ENCODE results near the gene FAM216A.
A peak's percentile ranks its signal among the peaks of the same experiment; 100 is the strongest.
"Not testable (repeated sequence)": the region's sequence is repeated elsewhere in the genome, so short reads cannot be mapped to it uniquely, and the experiment has no call there.

The FAM216A gene

GRCh38 chr12:110468214-110469048, at the start of gene FAM216A, which contains the start of gene GPN3:
TSS of gene FAM216A (plus strand) at chr12:110468845. CDS start at chr12:110468876, 31 bp downstream.
TSS of gene GPN3 (minus strand) at chr12:110468257. CDS start at chr12:110468203, 54 bp downstream.
- peak; percentile 94 for DNase-seq

GRCh38 chr12:110420644-110421043, 48.0 kb upstream of the FAM216A start:
- not testable (repeated sequence) for DNase-seq

DNA sequence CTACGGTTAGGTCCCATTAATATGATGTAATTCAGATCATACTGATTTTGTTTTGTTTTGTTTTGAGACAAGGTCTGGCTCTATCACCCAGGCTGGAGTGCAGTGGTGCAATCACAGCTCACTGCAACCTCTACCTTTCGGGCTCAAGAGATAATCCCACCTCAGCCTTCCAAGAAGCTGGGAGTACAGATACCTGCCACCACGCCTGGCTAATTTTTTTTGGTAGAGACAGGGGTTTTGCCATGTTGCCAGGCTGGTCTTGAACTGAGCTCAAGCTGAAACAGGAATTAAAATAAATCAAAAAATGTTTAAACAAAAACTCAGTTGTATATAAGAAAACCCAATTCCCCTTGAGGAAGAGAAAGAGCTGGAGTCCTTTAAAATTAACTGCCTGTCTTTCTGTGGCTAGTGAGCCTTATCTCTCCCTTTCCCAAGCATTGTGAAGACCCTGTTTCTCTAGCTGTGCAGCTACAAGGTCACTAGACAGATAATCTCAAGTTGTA, 47.4 kb upstream of the FAM216A start:
- no peak for DNase-seq

DNA sequence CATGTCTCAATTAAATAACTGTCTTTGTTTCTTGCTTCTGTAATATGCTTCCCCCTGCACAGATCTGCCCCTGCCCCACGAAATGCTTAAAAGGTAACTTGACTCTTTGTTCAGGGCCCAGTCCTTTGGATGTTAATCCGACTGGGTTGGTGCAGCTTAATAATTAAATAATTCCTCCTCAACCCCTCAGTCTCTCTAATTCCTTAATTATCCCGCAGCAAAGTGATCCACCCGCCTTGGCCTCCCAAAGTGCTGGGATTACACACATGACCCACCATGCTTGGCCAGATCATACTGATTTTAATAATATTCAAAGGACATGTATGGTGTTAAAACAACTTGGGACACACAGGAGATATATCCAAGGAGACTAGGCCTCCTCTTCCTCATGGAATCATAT, 46.9 kb upstream of the FAM216A start:
- DNase-seq, result no peak

DNA sequence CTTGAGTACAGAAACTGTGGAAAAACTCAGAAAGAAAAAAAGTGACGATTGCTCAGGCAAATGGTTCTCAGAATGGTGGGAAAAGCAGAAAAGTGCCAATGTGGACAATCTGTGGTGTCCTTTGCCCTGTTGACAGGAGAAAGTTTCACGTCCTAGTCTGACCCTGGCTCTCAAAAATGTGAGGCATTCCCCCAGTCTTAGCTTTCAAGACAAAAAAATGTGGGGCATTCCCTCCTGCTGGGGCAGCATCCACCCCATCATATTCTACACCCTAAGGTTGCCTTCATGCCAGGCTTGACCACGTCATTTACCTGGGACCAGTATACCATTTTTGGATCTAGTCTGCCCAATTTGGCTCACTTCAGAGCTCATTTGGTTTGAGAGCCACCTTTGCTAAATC, 44.4 kb upstream of the FAM216A start:
- no peak for DNase-seq

DNA sequence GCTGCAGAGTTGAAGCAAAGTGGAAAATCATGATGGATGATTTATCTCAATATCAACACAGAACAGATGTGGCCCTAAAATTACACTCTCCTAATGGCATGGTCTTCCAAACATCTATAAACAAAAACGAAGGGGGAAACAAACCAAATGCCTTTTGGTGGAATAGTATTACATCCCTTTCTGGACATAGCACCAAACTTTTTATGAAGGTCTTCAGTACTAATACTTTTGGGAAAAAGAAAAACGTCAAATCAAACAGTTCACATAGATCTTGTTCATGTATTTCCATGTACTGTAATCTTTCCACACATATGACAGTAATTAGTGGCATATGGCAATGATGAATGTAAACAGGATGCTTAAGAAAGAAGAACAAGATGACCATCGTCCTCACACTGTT, 42.2 kb upstream of the FAM216A start:
- no peak for DNase-seq

DNA sequence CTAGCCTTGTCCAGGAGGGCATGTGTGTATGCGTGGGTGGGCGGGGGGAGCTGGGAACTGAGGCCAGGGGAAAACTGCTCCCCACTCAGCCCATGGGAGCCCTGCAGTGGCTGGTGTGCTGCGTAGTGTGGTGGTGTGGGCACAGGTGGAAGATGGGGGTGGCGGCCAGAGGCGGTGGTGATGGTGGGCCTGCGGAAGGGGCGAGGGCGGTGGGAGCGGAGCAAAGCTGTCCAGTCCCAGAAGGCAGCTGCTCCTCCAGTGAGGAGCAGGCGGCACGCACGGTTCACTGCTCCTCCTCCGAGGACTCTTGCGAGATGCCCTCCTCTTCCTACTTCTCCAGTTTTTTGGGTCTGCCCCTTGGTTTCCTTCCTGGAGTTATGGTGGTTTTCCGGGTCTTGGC, 39.0 kb upstream of the FAM216A start:
- DNase-seq, result not testable (repeated sequence)

DNA sequence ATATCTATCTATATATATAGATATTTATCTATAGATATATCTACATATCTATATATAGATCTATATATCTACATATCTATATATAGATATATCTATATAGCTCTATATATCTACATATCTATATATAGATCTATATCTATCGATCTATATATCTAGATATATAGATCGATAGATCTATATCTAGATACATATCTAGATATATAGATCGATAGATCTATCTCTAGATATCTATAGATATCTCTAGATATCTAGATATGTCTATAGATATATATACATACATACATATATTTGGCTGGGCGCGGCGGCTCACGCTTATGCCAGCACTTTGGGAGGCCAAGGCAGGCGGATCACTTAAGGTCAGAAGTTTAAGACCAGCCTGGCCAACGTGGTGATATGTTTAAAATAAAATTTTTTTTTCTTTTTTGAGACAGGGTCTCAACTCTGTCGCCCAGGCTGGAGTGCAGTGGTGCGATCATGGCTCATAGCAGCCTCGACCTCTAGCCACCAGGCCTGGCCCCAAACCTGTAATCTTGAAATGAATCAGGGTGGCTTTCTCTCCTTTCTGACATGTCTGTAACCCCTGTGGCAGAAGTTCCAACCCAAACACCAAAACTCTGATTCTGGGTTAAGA, 36.6 kb upstream of the FAM216A start:
- DNase-seq, result no peak

- no peak for DNase-seq
Observed at GRCh38 chr12:110436231-110436630, 32.4 kb upstream of the FAM216A start.

- no peak for DNase-seq
Observed at GRCh38 chr12:110444455-110444854, 24.2 kb upstream of the FAM216A start.

GRCh38 chr12:110449799-110450497, 18.7 kb upstream of the FAM216A start, which contains the start of gene ARPC3:
TSS of gene ARPC3 (minus strand) at chr12:110450337. CDS start at chr12:110450260, 77 bp downstream.
- DNase-seq, result peak; percentile 94

GRCh38 chr12:110451263-110451662, 17.4 kb upstream of the FAM216A start:
- no peak for DNase-seq

DNA sequence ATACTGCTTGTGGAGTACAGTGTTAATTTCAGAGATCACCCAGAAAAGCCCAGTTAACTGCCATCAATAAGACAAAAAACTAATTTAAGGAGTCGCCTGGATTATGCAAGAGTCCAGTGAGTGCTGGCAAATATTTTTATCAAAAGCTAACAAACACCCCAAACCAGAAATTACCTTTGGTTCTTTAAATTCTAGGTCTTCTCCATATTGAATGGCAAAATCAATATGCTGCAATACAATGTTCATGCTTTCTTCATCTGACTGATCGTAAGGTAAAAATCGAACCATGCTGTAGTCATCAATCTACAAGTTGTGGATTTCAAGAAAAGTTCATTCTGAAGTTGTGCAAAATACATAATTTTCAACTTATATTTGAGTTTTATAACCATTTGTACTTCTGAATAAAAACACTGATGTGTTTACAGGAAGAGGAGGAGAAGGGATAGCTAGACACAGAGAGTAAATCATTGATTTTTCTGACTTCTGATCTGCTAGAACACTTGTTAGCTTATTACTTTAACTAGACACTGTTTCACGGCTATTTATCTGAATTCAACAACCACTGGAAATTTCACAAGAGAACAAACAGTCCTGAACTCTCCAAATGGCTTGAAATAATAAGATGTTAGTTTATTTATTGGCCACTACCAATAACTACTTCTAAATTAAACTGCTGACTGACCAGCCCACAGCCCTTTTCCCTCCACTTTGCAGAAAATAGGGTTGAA, 14.9 kb upstream of the FAM216A start:
- DNase-seq, result no peak

- no peak for DNase-seq
Observed at GRCh38 chr12:110458756-110459155, 9.9 kb upstream of the FAM216A start.

GRCh38 chr12:110461189-110461588, 7.5 kb upstream of the FAM216A start:
- not testable (repeated sequence) for DNase-seq

DNA sequence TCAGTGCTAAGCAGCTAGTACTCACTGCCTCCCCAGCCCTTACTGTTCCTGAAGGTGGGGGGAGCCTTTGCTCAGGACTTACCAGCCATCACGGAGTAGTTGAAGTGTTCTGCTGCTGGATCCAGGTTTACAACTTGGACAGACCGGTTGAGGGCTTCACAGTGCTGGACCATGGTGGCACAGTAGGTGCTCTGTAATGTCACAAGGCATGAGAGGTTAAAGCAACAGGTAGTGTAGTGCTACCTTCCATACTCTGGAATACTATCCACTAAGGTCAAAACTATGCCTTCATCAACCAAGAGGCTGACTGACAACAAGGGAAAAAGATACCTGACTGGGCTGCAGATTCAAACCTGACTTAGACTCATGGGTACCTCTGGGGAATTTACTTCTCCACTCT, 3.6 kb upstream of the FAM216A start:
- no peak for DNase-seq

- DNase-seq, result not testable (repeated sequence)
Observed at GRCh38 chr12:110465765-110466164, 2.9 kb upstream of the FAM216A start.

DNA sequence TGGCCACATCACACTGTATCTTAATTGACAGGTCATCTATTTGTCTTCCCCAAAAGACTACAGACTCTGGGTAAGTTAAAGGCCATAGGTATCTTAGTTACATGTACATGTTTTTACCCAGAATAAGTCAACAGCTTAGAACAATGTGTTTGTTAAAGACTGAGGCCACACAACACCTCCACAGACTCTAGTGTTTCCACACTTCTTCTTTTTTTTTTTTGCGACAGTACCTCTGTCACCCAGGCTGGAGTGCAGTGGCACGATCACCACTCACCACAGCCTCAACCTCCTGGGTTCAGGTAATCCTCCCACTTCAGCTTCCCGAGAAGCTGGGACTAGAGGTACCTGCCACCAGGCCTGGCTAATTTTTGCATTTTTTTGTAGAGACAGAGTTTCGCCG, 1.9 kb upstream of the FAM216A start:
- no peak for DNase-seq

DNA sequence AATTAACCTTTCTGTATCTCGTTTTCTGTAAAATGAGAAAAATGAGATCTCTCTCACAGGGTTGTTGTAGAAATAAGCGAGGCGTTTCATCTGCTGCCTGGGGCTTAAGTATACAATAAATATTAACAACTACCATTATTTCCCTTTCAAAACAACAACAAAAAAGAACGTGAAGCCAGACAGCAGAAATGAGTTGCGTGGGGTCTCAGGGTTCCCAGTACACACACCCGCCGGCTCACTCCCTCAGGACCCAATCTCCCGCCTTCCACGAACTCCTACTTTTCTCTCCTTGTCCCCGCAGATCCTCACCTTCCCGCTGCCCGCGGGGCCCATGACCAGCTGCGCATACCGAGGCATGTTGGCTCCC, 815 bp upstream of the FAM216A start:
- DNase-seq, result no peak

DNA sequence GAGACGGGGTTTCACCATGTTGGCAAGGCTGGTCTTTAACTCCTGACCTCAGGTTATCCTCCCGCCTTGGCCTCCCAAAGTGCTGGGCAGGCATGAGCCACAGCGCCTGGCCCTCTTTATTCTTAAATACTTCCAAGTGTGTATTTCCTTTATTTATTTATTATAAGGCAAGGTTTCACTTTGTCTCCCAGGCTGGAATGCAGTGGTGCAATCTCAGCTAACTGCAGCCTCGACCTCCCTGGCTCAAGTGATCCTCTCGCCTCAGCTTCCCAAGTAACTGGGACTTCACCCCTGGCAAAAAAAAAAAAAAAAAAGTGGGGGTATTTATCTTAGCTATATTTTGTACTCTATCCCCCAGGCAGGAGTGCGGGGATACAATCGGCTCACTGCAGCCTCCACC, 6.8 kb downstream of the FAM216A start:
- no peak for DNase-seq

DNA sequence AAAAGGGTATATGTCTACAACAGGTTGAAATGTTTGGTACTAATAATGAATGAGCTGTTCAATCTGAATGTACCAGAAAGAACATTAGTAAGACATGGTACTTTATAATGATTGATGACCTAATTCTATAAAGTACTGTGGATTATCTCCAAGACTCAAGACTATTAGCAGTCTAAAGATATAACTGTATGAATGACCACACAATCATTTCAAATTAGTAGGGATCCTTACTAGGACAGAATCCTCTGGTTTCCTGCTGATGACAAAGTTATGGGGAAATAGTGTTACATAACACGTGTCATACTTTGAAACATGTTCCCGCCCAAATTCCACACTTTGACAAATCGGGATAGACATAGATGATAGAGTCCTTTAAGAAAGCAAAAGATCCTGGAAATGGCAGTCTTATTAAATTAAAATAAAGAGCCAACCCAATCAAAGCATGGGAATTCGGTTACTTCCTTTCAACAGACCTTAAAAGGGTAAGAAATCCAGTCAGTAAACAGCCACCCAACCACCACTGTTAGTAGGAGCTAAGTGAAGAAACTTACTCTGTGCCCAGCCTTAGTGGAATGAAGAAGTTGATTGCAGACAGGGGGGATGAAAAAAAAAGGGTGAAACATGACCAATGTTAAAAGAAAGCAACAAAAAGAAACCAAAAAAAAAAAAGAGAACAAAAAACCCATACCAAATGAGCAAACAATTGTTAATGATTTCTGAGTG, 30.5 kb downstream of the FAM216A start:
- DNase-seq, result no peak

DNA sequence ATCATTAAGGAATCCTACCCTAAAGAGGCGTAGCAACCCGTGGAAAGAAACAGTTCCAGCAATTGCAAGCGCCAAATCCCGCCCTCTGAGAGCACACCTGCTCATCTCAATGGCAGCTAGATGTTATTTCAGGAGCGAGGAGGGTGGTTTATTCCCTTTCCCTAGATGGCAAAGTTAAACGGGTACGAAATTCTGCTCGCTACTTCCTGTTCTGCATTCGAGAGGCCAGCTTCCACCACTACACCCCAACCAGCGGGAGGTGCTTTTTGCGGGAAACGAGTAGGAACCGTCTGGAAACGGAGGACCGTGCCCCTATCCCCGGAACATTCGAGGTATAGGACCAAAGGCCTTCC, 32.7 kb downstream of the FAM216A start:
- DNase-seq, result peak; percentile 24

Measured in activated gamma-delta T cell treated with Interleukin-2 at 50 U/mL for 16 hours (primary cell).